OCI-LY7 (cell line): ENCODE data around the gene AXL. TPM values are rescaled to one million over a fixed set of nuclear protein-coding genes. Genes with fewer than 3 reads are reported as not detected.

ENCODE experiments used
- BruUV-seq: library from RNA; stranded (reverse); fragments of 400-500 nt; replicated peaks from 2 replicates; lab custom pipeline; 2021; lab: Mats Ljungman, UMichigan
- CTCF ChIA-PET: fragments of 300-600 bp; sonication (Branson Sonifier 250); formaldehyde crosslinking; loops from one replicate; lab custom pipeline; 2022; ENCODE audit warnings: antibody characterized with exemption; ENCODE audit not compliant: unreplicated experiment; lab: Charles Lee
- POLR2A ChIA-PET: fragments of 300-600 bp; sonication (Branson Sonifier 250); formaldehyde crosslinking; loops from one replicate; lab custom pipeline; 2022; ENCODE audit warnings: antibody characterized with exemption; lab: Charles Lee
- DNase-seq: peaks from one replicate; pipeline ENCODE4 v3.0.0-alpha.2; 2015; ENCODE audit warnings: low spot score
- H2AFZ ChIP-seq: fragments of 200-600 bp; sonication (generic), shearing (Covaris generic); 2 replicates; pipeline ENCODE4 v1.6.1; 2014; ENCODE audit warnings: mild to moderate bottlenecking, antibody characterized with exemption, low read length, moderate library complexity
- H3K27ac ChIP-seq: fragments of 200-600 bp; sonication (generic); 2 replicates; pipeline ENCODE4 v1.5.1; 2014; ENCODE audit warnings: mixed run types, low read depth, mild to moderate bottlenecking, moderate library complexity, low read length, inconsistent platforms; ENCODE audit not compliant: poor library complexity, severe bottlenecking
- H3K36me3 ChIP-seq: fragments of 200-600 bp; sonication (generic); 2 replicates; pipeline ENCODE4 v1.6.1; 2014; ENCODE audit warnings: mild to moderate bottlenecking, antibody characterized with exemption, low read length, moderate library complexity, mixed read lengths; ENCODE audit not compliant: insufficient read depth
- H3K4me1 ChIP-seq: fragments of 200-600 bp; sonication (generic); 2 replicates; pipeline ENCODE4 v1.5.1; 2014; ENCODE audit warnings: mild to moderate bottlenecking, low read length; ENCODE audit not compliant: insufficient read depth, poor library complexity, severe bottlenecking
- H3K4me2 ChIP-seq: fragments of 200-600 bp; sonication (generic); 2 replicates; pipeline ENCODE4 v1.6.1; 2014; ENCODE audit warnings: mild to moderate bottlenecking, low read length
- H3K4me3 ChIP-seq: fragments of 200-600 bp; sonication (generic); 2 replicates; pipeline ENCODE4 v1.5.1; 2014; ENCODE audit warnings: mild to moderate bottlenecking, low read depth, low read length; ENCODE audit not compliant: poor library complexity, severe bottlenecking
- H3K79me2 ChIP-seq: fragments of 200-600 bp; sonication (generic); 2 replicates; pipeline ENCODE4 v1.6.1; 2016; ENCODE audit warnings: low read depth, mild to moderate bottlenecking, low read length, moderate library complexity, mixed read lengths; ENCODE audit not compliant: insufficient read depth
- H3K9me2 ChIP-seq: fragments of 200-600 bp; sonication (generic); 2 replicates; pipeline ENCODE4 v1.6.1; 2016; ENCODE audit warnings: mild to moderate bottlenecking, low read length, mixed read lengths; ENCODE audit not compliant: insufficient read depth
- H3K9me3 ChIP-seq: fragments of 200-600 bp; sonication (generic); 2 replicates; pipeline ENCODE4 v1.6.1; 2014; ENCODE audit warnings: mild to moderate bottlenecking, mixed run types, low read length, mixed read lengths
- H4K20me1 ChIP-seq: fragments of 200-600 bp; sonication (generic); 2 replicates; pipeline ENCODE4 v1.6.1; 2014; ENCODE audit warnings: mild to moderate bottlenecking, antibody characterized with exemption, low read length, moderate library complexity, mixed read lengths; ENCODE audit not compliant: insufficient read depth
- CTCF ChIP-seq: fragments of 200-600 bp; sonication (generic); conservative IDR thresholded peaks from 2 replicates; pipeline ENCODE4 v1.5.1; 2014; ENCODE audit warnings: mild to moderate bottlenecking, antibody characterized with exemption, low read length, moderate library complexity, mixed read lengths
- EZH2phosphoT487 ChIP-seq: fragments of 200-600 bp; sonication (generic); IDR thresholded peaks from 2 replicates; pipeline ENCODE4 v1.6.1; 2018; ENCODE audit warnings: low read depth, borderline replicate concordance, mild to moderate bottlenecking, mixed run types, antibody characterized with exemption, low read length, moderate library complexity, mixed read lengths
- intact Hi-C: fragments of 100-400 bp; cut with micrococcal nuclease; formaldehyde crosslinking; loops from one replicate; pipeline ENCODE4 v1.10.0; 2022; ENCODE audit not compliant: unreplicated experiment
- total RNA-seq, 2 experiments: library from RNA; depleted of rRNA in 1 of 2; stranded (reverse); fragments of >200 nt in 1 of 2; shearing (Covaris generic) in 1 of 2; gene quantifications; 2 replicates each; pipeline ENCODE4 v1.2.3, GENCODE V29; 2014 to 2022

Gene AXL
- total RNA-seq, 2 experiments from 2014 or later: not detected

GRCh38 chr19:41309180-41310032, 90.4 kb downstream of the AXL start:
- H3K36me3 ChIP-seq: peaks cover 72% of the 10 kb centered on the region
- intact Hi-C loops: loop anchor here (2.0 kb wide), 2 partner anchors 17 to 43 kb away; partner anchors contain the start of gene TGFB1
- TSS peak; percentile 85 for BruUV-seq
- ChIA-PET CTCF (no interaction called here), POLR2A (no interaction called here)
- peaks cover 44% of the 10 kb centered on the region for H3K4me1 ChIP-seq
- H3K9me2 ChIP-seq: no peaks in the 10 kb centered on the region
- no peak for TF ChIP-seq CTCF
- no peak for TF ChIP-seq EZH2phosphoT487
- H3K4me3 ChIP-seq: peak overlapping the region; percentile 77
- no peaks in the 10 kb centered on the region for H4K20me1 ChIP-seq
- peak overlapping the region; percentile 99 for H3K4me2 ChIP-seq
- peak overlapping the region; percentile 68 for H3K27ac ChIP-seq
- peak overlapping the region; percentile 63; the same call in 1 of the 2 replicates for H2AFZ ChIP-seq
- DNase-seq: no peak
- no peaks in the 10 kb centered on the region for H3K9me3 ChIP-seq
- H3K79me2 ChIP-seq: peaks cover 18% of the 10 kb centered on the region

- Histone ChIP-seq H3K4me2 (peak within 1 kb of the TSS; percentile 99), H3K4me3 (peak within 1 kb of the TSS; percentile 77), H3K36me3 (peaks cover 68% of the 10 kb centered on the region), H2AFZ (peak within 1 kb of the TSS; percentile 63), H4K20me1 (no peaks in the 10 kb centered on the region), H3K27ac (peak within 1 kb of the TSS; percentile 68), H3K4me1 (peaks cover 44% of the 10 kb centered on the region), H3K9me2 (no peaks in the 10 kb centered on the region), H3K79me2 (peaks cover 18% of the 10 kb centered on the region), H3K9me3 (no peaks in the 10 kb centered on the region)
- POLR2A ChIA-PET: no interaction called here
- peak; percentile 93 for DNase-seq
- CTCF ChIA-PET: no interaction called here
- TF ChIP-seq EZH2phosphoT487 (no peak), CTCF (no peak)
- TSS peak; percentile 57 for BruUV-seq
- intact Hi-C loops: loop anchor here (2.0 kb wide), 2 partner anchors 17 to 43 kb away; partner anchors contain the start of gene TGFB1
Measured at GRCh38 chr19:41310033-41310831, 91.2 kb downstream of the AXL start, which contains the start of gene CCDC97. Gene CCDC97 (plus strand): TSS chr19:41310172. CDS start chr19:41310311, 139 bp downstream.
